Measurements from ENCODE around the gene PTOV1.

PTOV1 gene

DNA sequence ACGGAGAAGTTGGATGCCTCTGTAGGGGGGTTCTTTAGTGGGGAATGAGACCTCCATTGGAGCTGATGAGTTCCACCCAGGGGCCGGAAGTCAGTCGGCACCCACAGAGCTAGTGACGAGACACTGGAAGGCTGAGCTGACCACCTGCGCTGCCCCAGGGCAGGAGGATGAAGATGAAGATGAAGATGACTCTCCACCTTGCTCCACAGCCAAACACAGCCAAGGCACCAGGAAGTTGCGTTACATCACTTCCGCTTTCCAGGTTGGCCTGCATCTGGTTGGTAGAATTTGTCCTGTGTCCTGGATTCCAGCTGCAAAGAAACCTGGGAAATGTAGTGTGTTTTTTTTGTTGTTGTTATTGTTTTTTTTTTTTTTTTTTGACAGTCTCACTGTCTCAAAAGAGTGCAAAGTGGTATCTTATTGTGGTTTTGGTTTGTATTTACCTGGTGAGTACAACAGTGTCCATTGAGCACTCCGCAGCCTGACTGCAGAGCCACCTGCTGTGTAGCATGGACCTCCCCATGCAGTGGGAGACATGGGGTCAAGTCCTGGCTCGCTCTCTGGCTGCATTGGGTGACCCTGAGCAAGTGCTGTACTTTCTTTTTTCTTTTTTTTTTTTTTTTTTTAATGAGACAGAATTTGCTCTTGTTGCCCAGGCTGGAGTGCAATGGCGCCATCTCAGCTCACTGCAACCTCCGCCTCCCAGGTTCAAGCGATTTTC lies 28.4 kb downstream of the PTOV1 start:
- no peak overlapping the region for H3K27ac ChIP-seq (ENCODE audit: low read depth, low read length)
- H3K9ac ChIP-seq (ENCODE audit: low read length), result no peak overlapping the region
- H3K27me3 ChIP-seq (ENCODE audit: control insufficient read depth in 1 of 2, insufficient read depth in 2 of 2, low read length in 2 of 2), result no peaks in the 10 kb centered on the region
- H3K4me1 ChIP-seq (ENCODE audit: insufficient read depth, low read length), result peaks cover 19% of the 10 kb centered on the region
- peaks cover 59% of the 10 kb centered on the region for H3K36me3 ChIP-seq (ENCODE audit: insufficient read depth, low read length)
- no peaks in the 10 kb centered on the region for H3K9me3 ChIP-seq (ENCODE audit: low read length)
- no peak overlapping the region for H3K4me3 ChIP-seq (ENCODE audit: low read depth in 1 of 2, low read length in 2 of 2)

DNA sequence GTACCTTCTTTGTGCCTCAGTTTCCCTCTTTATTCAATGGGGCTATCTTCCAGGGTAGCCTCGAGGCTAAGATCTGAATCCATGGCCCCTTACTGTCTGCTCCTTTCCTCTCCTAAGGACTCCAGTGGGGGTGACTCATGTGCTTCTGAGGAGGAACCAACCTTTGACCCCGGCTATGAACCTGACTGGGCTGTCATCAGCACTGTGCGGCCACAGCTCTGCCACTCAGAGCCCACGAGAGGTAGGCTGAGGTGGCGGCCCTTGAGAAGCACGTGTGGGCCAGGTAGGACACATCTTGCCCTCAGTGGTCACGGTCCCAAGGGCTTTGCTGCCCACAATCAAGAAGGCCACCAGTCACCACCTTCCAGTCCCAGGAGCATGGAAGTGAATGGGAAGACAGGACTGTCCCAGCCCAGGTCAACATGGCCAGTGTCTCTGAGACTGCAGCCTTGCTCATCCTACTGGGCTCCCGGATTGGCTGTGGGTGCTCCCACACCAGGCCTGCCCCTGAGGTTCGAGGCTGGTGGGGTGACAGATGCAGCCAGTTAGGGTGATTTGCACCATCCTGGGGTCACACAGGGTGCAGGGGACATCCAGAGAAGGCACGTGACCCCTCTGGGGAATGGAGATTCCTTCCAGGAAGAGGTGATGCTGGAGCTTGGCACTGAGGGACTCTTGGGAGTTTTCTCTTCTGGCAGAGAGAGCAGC lies 29.4 kb downstream of the PTOV1 start:
- H3K36me3 ChIP-seq (ENCODE audit: insufficient read depth, low read length), result peaks cover 64% of the 10 kb centered on the region
- no peak overlapping the region for H3K9ac ChIP-seq (ENCODE audit: low read length)
- H3K27ac ChIP-seq (ENCODE audit: low read depth, low read length), result no peak overlapping the region
- no peak overlapping the region for H3K4me3 ChIP-seq (ENCODE audit: low read depth in 1 of 2, low read length in 2 of 2)
- no peaks in the 10 kb centered on the region for H3K9me3 ChIP-seq (ENCODE audit: low read length)
- H3K27me3 ChIP-seq (ENCODE audit: control insufficient read depth in 1 of 2, insufficient read depth in 2 of 2, low read length in 2 of 2), result no peaks in the 10 kb centered on the region
- peaks cover 17% of the 10 kb centered on the region for H3K4me1 ChIP-seq (ENCODE audit: insufficient read depth, low read length)

DNA sequence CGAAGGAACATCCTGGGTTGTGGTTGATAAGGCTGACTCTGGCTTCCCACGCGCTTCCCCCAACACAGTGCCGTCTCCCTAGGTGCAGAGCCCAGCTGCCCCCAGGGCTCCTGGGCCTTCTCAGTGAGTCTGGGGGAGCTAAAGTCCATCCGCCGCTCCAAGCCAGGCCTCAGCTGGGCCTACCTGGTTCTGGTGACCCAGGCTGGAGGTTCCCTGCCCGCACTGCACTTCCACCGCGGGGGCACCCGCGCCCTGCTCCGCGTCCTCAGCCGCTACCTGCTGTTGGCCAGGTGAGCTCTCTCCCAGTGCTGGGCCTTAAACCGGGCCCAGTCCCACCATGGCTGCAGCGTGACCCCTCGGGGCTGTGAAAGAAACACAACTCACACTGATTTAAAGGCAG lies 30.2 kb downstream of the PTOV1 start:
- no peak overlapping the region for H3K27ac ChIP-seq (ENCODE audit: low read depth, low read length)
- no peak overlapping the region for H3K9ac ChIP-seq (ENCODE audit: low read length)
- H3K27me3 ChIP-seq (ENCODE audit: control insufficient read depth in 1 of 2, insufficient read depth in 2 of 2, low read length in 2 of 2), result no peaks in the 10 kb centered on the region
- peaks cover 13% of the 10 kb centered on the region for H3K4me1 ChIP-seq (ENCODE audit: insufficient read depth, low read length)
- H3K9me3 ChIP-seq (ENCODE audit: low read length), result no peaks in the 10 kb centered on the region
- peaks cover 64% of the 10 kb centered on the region for H3K36me3 ChIP-seq (ENCODE audit: insufficient read depth, low read length)
- no peak overlapping the region for H3K4me3 ChIP-seq (ENCODE audit: low read depth in 1 of 2, low read length in 2 of 2)

DNA sequence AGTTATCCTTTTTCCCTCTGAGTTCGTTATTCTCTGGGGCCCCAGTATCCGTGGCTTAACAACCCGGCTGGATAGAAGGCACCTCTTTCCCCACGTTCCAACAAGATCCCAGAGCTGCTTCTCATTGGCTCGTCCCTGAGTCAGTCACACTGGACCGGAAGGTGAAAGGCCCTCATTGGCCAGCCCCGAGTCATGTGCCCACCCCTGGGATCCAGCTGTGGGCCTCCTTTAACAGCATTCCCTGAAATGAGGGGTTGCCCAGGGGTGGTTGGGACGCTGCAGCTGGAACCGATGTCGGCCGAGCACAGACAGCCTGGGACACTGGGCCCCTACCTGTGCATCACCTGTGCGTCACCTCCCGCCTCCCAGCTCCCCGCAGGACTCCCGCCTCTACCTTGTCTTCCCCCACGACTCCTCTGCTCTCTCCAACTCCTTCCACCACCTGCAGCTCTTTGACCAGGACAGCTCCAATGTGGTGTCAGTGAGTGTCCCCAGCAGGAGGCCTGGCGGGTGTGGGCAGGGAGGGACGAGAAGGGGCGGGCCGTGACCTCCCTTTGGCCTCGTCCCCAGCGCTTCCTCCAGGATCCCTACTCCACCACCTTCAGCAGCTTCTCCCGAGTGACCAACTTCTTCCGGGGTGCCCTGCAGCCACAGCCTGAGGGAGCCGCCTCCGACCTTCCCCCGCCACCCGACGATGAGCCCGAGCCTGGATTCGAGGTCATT lies 30.9 kb downstream of the PTOV1 start:
- Histone ChIP-seq H3K36me3 (ENCODE audit: insufficient read depth, low read length) (peaks cover 64% of the 10 kb centered on the region), H3K27ac (ENCODE audit: low read depth, low read length) (no peak overlapping the region), H3K27me3 (ENCODE audit: control insufficient read depth in 1 of 2, insufficient read depth in 2 of 2, low read length in 2 of 2) (no peaks in the 10 kb centered on the region), H3K4me1 (ENCODE audit: insufficient read depth, low read length) (peaks cover 13% of the 10 kb centered on the region), H3K9ac (ENCODE audit: low read length) (no peak overlapping the region), H3K4me3 (ENCODE audit: low read depth in 1 of 2, low read length in 2 of 2) (no peak overlapping the region), H3K9me3 (ENCODE audit: low read length) (no peaks in the 10 kb centered on the region)

DNA sequence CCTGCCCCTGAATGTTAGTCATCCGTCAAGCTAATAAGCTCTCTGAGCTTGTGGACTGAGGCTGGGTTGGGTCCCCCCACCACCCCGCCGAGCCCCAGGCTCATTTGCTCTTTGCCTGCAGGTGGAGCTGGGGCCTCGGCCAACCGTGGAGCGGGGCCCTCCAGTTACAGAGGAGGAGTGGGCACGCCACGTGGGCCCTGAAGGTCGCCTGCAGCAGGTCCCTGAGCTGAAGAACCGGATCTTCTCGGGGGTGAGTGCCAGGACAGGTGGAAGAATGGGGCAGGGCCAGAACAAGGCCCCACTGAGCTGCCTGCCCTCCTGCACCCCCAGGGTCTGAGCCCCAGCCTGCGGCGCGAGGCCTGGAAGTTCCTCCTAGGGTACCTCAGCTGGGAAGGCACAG lies 31.7 kb downstream of the PTOV1 start:
- peaks cover 64% of the 10 kb centered on the region for H3K36me3 ChIP-seq (ENCODE audit: insufficient read depth, low read length)

DNA sequence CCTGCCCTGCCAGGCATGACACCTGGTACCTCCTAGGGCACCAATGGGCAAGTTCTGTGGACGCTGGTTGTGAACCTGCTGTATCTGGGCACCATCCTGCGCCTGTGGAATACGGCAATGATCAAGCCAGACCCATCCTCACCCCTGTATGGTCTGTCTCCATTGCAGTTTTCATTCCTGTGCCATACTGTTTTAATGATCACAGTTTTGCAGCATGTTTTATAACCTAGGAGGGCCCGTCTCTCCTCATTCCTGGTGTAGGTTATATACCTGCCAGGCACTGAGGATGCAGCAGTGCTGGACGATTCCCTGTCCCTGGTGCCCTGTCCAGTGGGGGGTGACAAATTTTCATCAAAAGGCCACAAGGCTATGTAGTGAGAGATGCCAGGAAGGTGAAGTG lies 32.1 kb downstream of the PTOV1 start:
- Histone ChIP-seq H3K36me3 (ENCODE audit: insufficient read depth, low read length) (peaks cover 64% of the 10 kb centered on the region), H3K9me3 (ENCODE audit: low read length) (no peaks in the 10 kb centered on the region), H3K9ac (ENCODE audit: low read length) (no peak overlapping the region), H3K4me3 (ENCODE audit: low read depth in 1 of 2, low read length in 2 of 2) (no peak overlapping the region), H3K27me3 (ENCODE audit: control insufficient read depth in 1 of 2, insufficient read depth in 2 of 2, low read length in 2 of 2) (no peaks in the 10 kb centered on the region), H3K4me1 (ENCODE audit: insufficient read depth, low read length) (peaks cover 13% of the 10 kb centered on the region), H3K27ac (ENCODE audit: low read depth, low read length) (no peak overlapping the region)

More for the DNA sequence above, 31.7 kb downstream of the PTOV1 start:
- Histone ChIP-seq H3K9me3 (ENCODE audit: low read length) (no peaks in the 10 kb centered on the region), H3K9ac (ENCODE audit: low read length) (no peak overlapping the region), H3K27ac (ENCODE audit: low read depth, low read length) (no peak overlapping the region), H3K27me3 (ENCODE audit: control insufficient read depth in 1 of 2, insufficient read depth in 2 of 2, low read length in 2 of 2) (no peaks in the 10 kb centered on the region), H3K4me1 (ENCODE audit: insufficient read depth, low read length) (peaks cover 13% of the 10 kb centered on the region), H3K4me3 (ENCODE audit: low read depth in 1 of 2, low read length in 2 of 2) (no peak overlapping the region)

DNA sequence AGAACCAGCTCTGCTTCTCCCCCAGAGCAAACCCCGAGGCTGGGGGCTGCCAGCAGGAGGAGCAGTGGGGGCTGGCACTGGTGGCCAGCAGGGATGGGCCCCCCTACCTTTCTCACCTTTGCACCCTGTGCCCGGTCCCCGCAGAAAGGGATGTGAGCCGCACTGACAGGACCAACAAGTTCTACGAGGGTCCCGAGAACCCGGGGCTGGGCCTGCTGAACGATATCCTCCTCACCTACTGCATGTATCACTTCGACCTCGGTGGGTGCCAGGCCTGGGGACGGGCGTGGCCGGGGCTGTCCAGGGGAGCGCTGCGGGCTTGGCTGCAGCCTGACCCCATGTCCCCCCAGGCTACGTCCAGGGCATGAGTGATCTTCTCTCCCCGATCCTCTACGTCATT lies 33.1 kb downstream of the PTOV1 start:
- no peak overlapping the region for H3K9ac ChIP-seq (ENCODE audit: low read length)
- no peaks in the 10 kb centered on the region for H3K27me3 ChIP-seq (ENCODE audit: control insufficient read depth in 1 of 2, insufficient read depth in 2 of 2, low read length in 2 of 2)
- H3K36me3 ChIP-seq (ENCODE audit: insufficient read depth, low read length), result peaks cover 57% of the 10 kb centered on the region
- no peaks in the 10 kb centered on the region for H3K9me3 ChIP-seq (ENCODE audit: low read length)
- peaks cover 4% of the 10 kb centered on the region for H3K4me1 ChIP-seq (ENCODE audit: insufficient read depth, low read length)
- H3K4me3 ChIP-seq (ENCODE audit: low read depth in 1 of 2, low read length in 2 of 2), result no peak overlapping the region
- no peak overlapping the region for H3K27ac ChIP-seq (ENCODE audit: low read depth, low read length)

DNA sequence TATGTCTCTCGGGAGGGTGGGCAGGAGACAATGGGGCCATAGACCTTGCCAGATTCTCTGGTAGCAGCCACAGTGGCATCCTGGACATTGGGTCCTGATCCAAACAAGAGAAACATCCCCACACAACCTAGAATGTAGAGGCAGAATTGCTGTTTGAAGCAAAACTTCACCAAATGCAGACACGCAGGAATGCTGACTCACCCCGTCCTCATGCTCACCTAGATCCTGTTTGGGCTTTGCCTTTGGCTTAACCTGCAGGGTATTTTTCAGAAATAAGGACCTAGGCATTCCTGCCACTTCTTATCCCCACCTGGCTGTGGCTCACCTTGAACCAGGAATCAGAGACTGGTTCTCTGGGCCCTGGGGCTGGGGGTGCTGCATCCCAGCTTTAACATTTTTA lies 33.8 kb downstream of the PTOV1 start:
- no peaks in the 10 kb centered on the region for H3K9me3 ChIP-seq (ENCODE audit: low read length)
- H3K4me1 ChIP-seq (ENCODE audit: insufficient read depth, low read length), result no peaks in the 10 kb centered on the region
- H3K27ac ChIP-seq (ENCODE audit: low read depth, low read length), result no peak overlapping the region
- H3K4me3 ChIP-seq (ENCODE audit: low read depth in 1 of 2, low read length in 2 of 2), result no peak overlapping the region
- peaks cover 0 to 4% of the 10 kb centered on the region in 2 donors for H3K27me3 ChIP-seq (ENCODE audit: control insufficient read depth in 1 of 2, insufficient read depth in 2 of 2, low read length in 2 of 2)
- H3K36me3 ChIP-seq (ENCODE audit: insufficient read depth, low read length), result peaks cover 51% of the 10 kb centered on the region
- no peak overlapping the region for H3K9ac ChIP-seq (ENCODE audit: low read length)

DNA sequence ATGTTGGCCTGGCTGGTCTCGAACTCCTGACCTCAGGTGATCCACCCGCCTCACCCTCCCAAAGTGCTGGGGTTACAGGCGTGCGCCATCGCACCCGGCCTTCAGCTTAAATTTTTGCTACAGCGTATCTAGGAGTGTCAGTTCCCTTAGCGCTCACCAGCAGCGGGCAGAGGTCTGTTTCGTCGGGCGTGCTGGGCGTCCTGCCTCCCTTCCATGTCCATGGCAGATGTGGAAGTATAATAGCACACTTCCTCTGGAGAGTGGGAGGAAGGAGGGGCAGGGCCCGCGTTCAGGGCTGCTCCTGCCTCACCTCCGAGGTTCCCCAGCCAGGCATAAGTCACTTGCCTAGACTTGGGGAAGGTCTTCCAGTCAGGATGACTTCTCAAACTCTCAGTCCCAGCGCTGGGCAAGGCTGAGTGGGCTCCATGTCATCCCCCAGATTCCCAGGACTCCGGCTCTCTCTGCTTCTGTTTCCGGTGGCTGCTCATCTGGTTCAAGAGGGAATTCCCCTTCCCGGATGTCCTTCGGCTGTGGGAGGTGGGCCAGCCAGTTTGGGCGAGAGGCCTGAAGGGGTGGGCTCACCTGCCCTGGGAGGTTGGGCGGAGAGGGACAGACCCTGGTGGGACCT lies 36.2 kb downstream of the PTOV1 start:
- Histone ChIP-seq H3K27ac (ENCODE audit: low read depth, low read length) (no peak overlapping the region), H3K9me3 (ENCODE audit: low read length) (no peaks in the 10 kb centered on the region), H3K27me3 (ENCODE audit: control insufficient read depth in 1 of 2, insufficient read depth in 2 of 2, low read length in 2 of 2) (peaks cover 0 to 19% of the 10 kb centered on the region in 2 donors), H3K4me3 (ENCODE audit: low read depth in 1 of 2, low read length in 2 of 2) (no peak overlapping the region), H3K9ac (ENCODE audit: low read length) (no peak overlapping the region), H3K4me1 (ENCODE audit: insufficient read depth, low read length) (no peaks in the 10 kb centered on the region), H3K36me3 (ENCODE audit: insufficient read depth, low read length) (peaks cover 28% of the 10 kb centered on the region)

DNA sequence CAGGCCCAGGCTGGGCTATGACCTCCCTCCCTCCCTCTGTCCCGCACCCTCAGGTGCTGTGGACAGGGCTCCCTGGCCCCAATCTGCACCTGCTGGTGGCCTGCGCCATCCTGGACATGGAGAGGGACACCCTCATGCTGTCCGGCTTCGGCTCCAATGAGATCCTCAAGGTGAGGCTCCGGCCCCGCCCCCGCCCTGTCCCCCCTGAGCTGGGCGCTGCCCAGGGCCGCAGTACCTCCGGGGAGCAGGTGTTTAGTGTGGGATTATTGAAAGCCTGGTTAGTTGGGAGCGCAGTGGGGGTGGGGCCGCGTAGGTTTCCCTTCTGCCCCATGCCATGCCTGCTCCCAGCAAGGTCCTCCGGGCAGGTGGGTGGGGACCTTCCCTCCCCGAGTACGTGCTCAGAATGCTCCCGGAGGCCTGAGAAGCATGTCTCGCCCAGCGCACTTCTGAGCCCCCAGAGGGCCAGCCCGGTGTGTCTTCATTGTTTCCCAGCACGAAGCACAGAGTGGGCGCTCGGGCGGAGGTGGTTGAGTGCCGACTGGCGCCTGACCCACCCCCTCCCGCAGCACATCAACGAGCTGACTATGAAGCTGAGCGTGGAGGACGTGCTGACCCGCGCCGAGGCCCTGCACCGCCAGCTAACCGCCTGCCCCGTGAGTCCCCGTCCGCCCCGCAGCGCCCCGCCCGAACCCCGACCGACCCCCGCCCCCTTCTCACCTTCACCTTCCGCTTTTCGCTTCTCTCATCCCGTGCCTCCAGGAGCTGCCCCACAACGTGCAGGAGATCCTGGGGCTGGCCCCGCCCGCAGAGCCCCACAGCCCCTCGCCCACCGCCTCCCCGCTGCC lies 36.9 kb downstream of the PTOV1 start:
- Histone ChIP-seq H3K9me3 (ENCODE audit: low read length) (no peaks in the 10 kb centered on the region), H3K36me3 (ENCODE audit: insufficient read depth, low read length) (peaks cover 20% of the 10 kb centered on the region), H3K9ac (ENCODE audit: low read length) (no peak overlapping the region), H3K27ac (ENCODE audit: low read depth, low read length) (no peak overlapping the region), H3K4me1 (ENCODE audit: insufficient read depth, low read length) (no peaks in the 10 kb centered on the region), H3K4me3 (ENCODE audit: low read depth in 1 of 2, low read length in 2 of 2) (no peak overlapping the region), H3K27me3 (ENCODE audit: control insufficient read depth in 1 of 2, insufficient read depth in 2 of 2, low read length in 2 of 2) (peaks cover 0 to 19% of the 10 kb centered on the region in 2 donors)

DNA sequence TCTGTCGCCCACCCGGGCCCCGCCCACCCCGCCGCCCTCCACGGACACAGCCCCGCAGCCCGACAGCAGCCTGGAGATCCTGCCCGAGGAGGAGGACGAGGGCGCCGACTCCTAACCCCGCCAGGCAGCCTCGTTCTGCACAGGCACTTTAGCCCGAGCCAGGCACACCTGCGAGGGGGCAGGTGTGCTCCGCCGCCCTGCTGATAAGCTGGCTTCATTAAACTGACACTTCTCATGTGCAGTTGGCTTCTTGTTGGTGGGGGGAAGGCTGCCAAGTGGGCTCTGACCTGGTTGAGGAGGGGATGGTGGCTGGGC lies 37.5 kb downstream of the PTOV1 start:
- peaks cover 14% of the 10 kb centered on the region for H3K36me3 ChIP-seq (ENCODE audit: insufficient read depth, low read length)
- H3K4me1 ChIP-seq (ENCODE audit: insufficient read depth, low read length), result no peaks in the 10 kb centered on the region
- no peak overlapping the region for H3K27ac ChIP-seq (ENCODE audit: low read depth, low read length)
- no peaks in the 10 kb centered on the region for H3K9me3 ChIP-seq (ENCODE audit: low read length)
- H3K9ac ChIP-seq (ENCODE audit: low read length), result no peak overlapping the region
- peaks cover 0 to 19% of the 10 kb centered on the region in 2 donors for H3K27me3 ChIP-seq (ENCODE audit: control insufficient read depth in 1 of 2, insufficient read depth in 2 of 2, low read length in 2 of 2)
- no peak overlapping the region for H3K4me3 ChIP-seq (ENCODE audit: low read depth in 1 of 2, low read length in 2 of 2)
